Measurements from ENCODE around the gene FBXW4.

- no peak for TF ChIP-seq CTCF (IDR thresholded peaks at IDR 0.05)
- TF ChIP-seq POLR2A (IDR thresholded peaks at IDR 0.05) = no peak
Measured at GRCh38 chr10:101726115-101726387, 31.1 kb upstream of the FBXW4 start.
